GM18507 (cell line): ENCODE data around the gene FGF19.

ENCODE experiments used
- DNase-seq: peaks from one replicate; pipeline ENCODE4 v3.0.0; 2011; ENCODE audit warnings: low read depth; ENCODE audit not compliant: insufficient read length; ENCODE audit errors: extremely low spot score
- FAIRE-seq: peaks from 2 replicates; lab custom pipeline; 2011; peaks lifted over from hg19 to GRCh38; lab: Jason Lieb, UNC

Gene FGF19

GRCh38 chr11:69658626-69659450, 45.0 kb downstream of the FGF19 start:
- DNase-seq, result no peak
- no peak for FAIRE-seq

GRCh38 chr11:69657911-69658625, 45.8 kb downstream of the FGF19 start:
- DNase-seq (no peak), FAIRE-seq (no peak)

- FAIRE-seq (no peak), DNase-seq (no peak)
Observed at GRCh38 chr11:69657456-69657910, 46.3 kb downstream of the FGF19 start.

- no peak for FAIRE-seq
- no peak for DNase-seq
Observed at GRCh38 chr11:69656536-69657455, 47.0 kb downstream of the FGF19 start.

- no peak for FAIRE-seq
- no peak for DNase-seq
Observed at GRCh38 chr11:69655479-69656428, 48.1 kb downstream of the FGF19 start.

GRCh38 chr11:69654660-69655478, 49.0 kb downstream of the FGF19 start:
- DNase-seq, result no peak
- no peak for FAIRE-seq

GRCh38 chr11:69654001-69654659, 49.7 kb downstream of the FGF19 start:
- no peak for FAIRE-seq
- no peak for DNase-seq

GRCh38 chr11:69653406-69653960, 50.3 kb downstream of the FGF19 start:
- DNase-seq (no peak), FAIRE-seq (no peak)

- DNase-seq (no peak), FAIRE-seq (no peak)
Observed at GRCh38 chr11:69652999-69653398, 50.8 kb downstream of the FGF19 start.

- DNase-seq (no peak), FAIRE-seq (no peak)
Observed at GRCh38 chr11:69651834-69652620, 51.8 kb downstream of the FGF19 start.

GRCh38 chr11:69650832-69651344, 52.9 kb downstream of the FGF19 start:
- FAIRE-seq, result no peak
- no peak for DNase-seq

GRCh38 chr11:69650081-69650831, 53.6 kb downstream of the FGF19 start:
- no peak for DNase-seq
- FAIRE-seq, result no peak

- DNase-seq, result no peak
Observed at GRCh38 chr11:69649576-69649900, 54.3 kb downstream of the FGF19 start.

GRCh38 chr11:69648679-69649575, 54.9 kb downstream of the FGF19 start:
- FAIRE-seq (no peak), DNase-seq (no peak)

More at GRCh38 chr11:69649576-69649900, 54.3 kb downstream of the FGF19 start:
- FAIRE-seq, result no peak
